Left lung (tissue), 10 donors: Measurements from ENCODE around the gene SDK1. TPM values are rescaled to one million over a fixed set of nuclear protein-coding genes. Genes with fewer than 3 reads are reported as not detected.
"Not testable (repeated sequence)": the region's sequence is repeated elsewhere in the genome, so short reads cannot be mapped to it uniquely, and the experiment has no call there.

Experiments
- ATAC-seq: fragments of 200-7000 bp; cut with Tn5 transposase; one replicate; pipeline ENCODE4 v1.9.1; 2020; ENCODE audit warnings: moderate library complexity
- DNase-seq, 4 donors: peaks; one replicate each; pipeline ENCODE4 v3.0.0-alpha.2; 2013 to 2020
- H3K27ac ChIP-seq, 2 donors: fragments of 200-600 bp; sonication (generic) in 1 of 2; one replicate each; pipeline versions ENCODE4 v1.5.0 to v1.8.0; 2020 to 2021
- H3K27me3 ChIP-seq, 2 donors: fragments of 200-600 bp; sonication (generic) in 1 of 2; one replicate each; pipeline versions ENCODE4 v1.5.0 to v1.8.0; 2020 to 2021
- H3K36me3 ChIP-seq, 2 donors: fragments of 200-600 bp; sonication (generic) in 1 of 2; one replicate each; pipeline versions ENCODE4 v1.5.0 to v1.8.0; 2020 to 2021
- H3K4me1 ChIP-seq, 2 donors: fragments of 200-600 bp; one replicate each; pipeline ENCODE4 v1.8.0; 2021
- H3K4me3 ChIP-seq, 2 donors: fragments of 200-600 bp; sonication (generic) in 1 of 2; one replicate each; pipeline versions ENCODE4 v1.5.0 to v1.8.0; 2020 to 2021; ENCODE audit warnings: mild to moderate bottlenecking in 1 of 2
- H3K9me3 ChIP-seq, 2 donors: fragments of 200-600 bp; sonication (generic) in 1 of 2; one replicate each; pipeline versions ENCODE4 v1.5.0 to v1.8.0; 2020 to 2021
- CTCF ChIP-seq, 2 donors: fragments of 200-600 bp; sonication (generic) in 1 of 2; IDR thresholded peaks; one replicate each; pipeline versions ENCODE4 v1.5.0 to v1.8.0; 2021; ENCODE audit warnings: antibody characterized with exemption in 2 of 2
- intact Hi-C, 2 donors: fragments of 100-400 bp; cut with DNase I; formaldehyde crosslinking; loops; one replicate each; pipeline versions ENCODE4 v1.11.2 to v1.14.2; 2022
- polyA plus RNA-seq, 6 donors: library from polyadenylated mRNA; unstranded; fragments of 120-200 nt; gene quantifications; one replicate each; pipeline ENCODE4 v1.2.1, GENCODE V29; 2013; ENCODE audit not compliant: insufficient read length in 6 of 6
- total RNA-seq, 2 donors: library from RNA; stranded (reverse); fragmentation: NEBNext Ultra II Directional; extraction: Animal tissue kit (Norgen Biotek cat#: 25700); gene quantifications; one replicate each; pipeline ENCODE4 v1.2.1, GENCODE V29; 2021
- donor health status: DM: no; HTN: yes; CAD: no.
- donor health status: DM: no; HTN: no; CAD: no.

SDK1 gene
- total and polyA plus RNA-seq, 8 donors, result 5.5 to 17.6 (median 13.0) TPM

- H3K9me3 ChIP-seq, result no peaks in the 10 kb centered on the region
- no peak for ATAC-seq
- TF ChIP-seq CTCF (IDR thresholded peaks at IDR 0.05), result no peak
- DNase-seq, result peak in 1 of 4 donors; percentile 70
- no peaks in the 10 kb centered on the region for H3K36me3 ChIP-seq
- intact Hi-C loops, result no loop called here
- no peaks in the 10 kb centered on the region for H3K4me1 ChIP-seq
- no peak overlapping the region for H3K4me3 ChIP-seq
- H3K27ac ChIP-seq, result no peak overlapping the region
- no peaks in the 10 kb centered on the region for H3K27me3 ChIP-seq
These were observed 914.2 kb downstream of the SDK1 start for GRCh38 chr7:4215176-4215720.

GRCh38 chr7:4216016-4216415 lies 915.0 kb downstream of the SDK1 start:
- no peak for TF ChIP-seq CTCF (IDR thresholded peaks at IDR 0.05)
- DNase-seq (peak in 2 of 4 donors; percentile 7 to 57), ATAC-seq (no peak)
- Histone ChIP-seq H3K27me3 (no peaks in the 10 kb centered on the region), H3K36me3 (no peaks in the 10 kb centered on the region), H3K4me1 (no peaks in the 10 kb centered on the region), H3K4me3 (no peak overlapping the region), H3K9me3 (no peaks in the 10 kb centered on the region), H3K27ac (no peak overlapping the region)
- intact Hi-C loops, result no loop called here

GRCh38 chr7:4217126-4217660 lies 916.1 kb downstream of the SDK1 start:
- DNase-seq, result peak in 1 of 4 donors; percentile 20
- H3K9me3 ChIP-seq, intact Hi-C loops, H3K36me3 ChIP-seq, H3K27ac ChIP-seq, H3K4me3 ChIP-seq, ATAC-seq, H3K4me1 ChIP-seq, H3K27me3 ChIP-seq: not testable (repeated sequence)

GRCh38 chr7:4218481-4218880 lies 917.4 kb downstream of the SDK1 start:
- no peak for TF ChIP-seq CTCF (IDR thresholded peaks at IDR 0.05)
- intact Hi-C loops, result no loop called here
- H3K9me3 ChIP-seq, result no peaks in the 10 kb centered on the region
- DNase-seq (peak in 1 of 4 donors; percentile 46), ATAC-seq (no peak)
- no peaks in the 10 kb centered on the region for H3K27me3 ChIP-seq
- H3K27ac ChIP-seq, result no peak overlapping the region
- H3K36me3 ChIP-seq, result no peaks in the 10 kb centered on the region
- H3K4me1 ChIP-seq, result no peaks in the 10 kb centered on the region
- no peak overlapping the region for H3K4me3 ChIP-seq

GRCh38 chr7:4220011-4220410 lies 919.0 kb downstream of the SDK1 start:
- H3K36me3 ChIP-seq, result no peaks in the 10 kb centered on the region
- H3K4me3 ChIP-seq, result no peak overlapping the region
- intact Hi-C loops, result no loop called here
- no peaks in the 10 kb centered on the region for H3K9me3 ChIP-seq
- no peak overlapping the region for H3K27ac ChIP-seq
- ATAC-seq (no peak), DNase-seq (peak in 1 of 4 donors; percentile 54)
- no peaks in the 10 kb centered on the region for H3K27me3 ChIP-seq
- TF ChIP-seq CTCF (IDR thresholded peaks at IDR 0.05), result no peak
- H3K4me1 ChIP-seq, result no peaks in the 10 kb centered on the region

GRCh38 chr7:4221043-4221442 lies 920.0 kb downstream of the SDK1 start:
- Histone ChIP-seq H3K9me3 (peaks cover 0 to 2% of the 10 kb centered on the region in 2 donors), H3K27ac (no peak overlapping the region), H3K27me3 (no peaks in the 10 kb centered on the region), H3K4me3 (no peak overlapping the region), H3K36me3 (no peaks in the 10 kb centered on the region), H3K4me1 (no peaks in the 10 kb centered on the region)
- no peak for TF ChIP-seq CTCF (IDR thresholded peaks at IDR 0.05)
- intact Hi-C loops, result no loop called here
- DNase-seq (peak in 1 of 4 donors; percentile 68), ATAC-seq (no peak)
